ENCODE results near the gene OR51M1.

Gene OR51M1

GRCh38 chr11:5405173-5405572, 21.6 kb downstream of the OR51M1 start:
- H3K4me1 ChIP-seq (ENCODE audit: insufficient read depth, low read length, poor library complexity, severe bottlenecking), result no peaks in the 10 kb centered on the region
- H3K36me3 ChIP-seq (ENCODE audit: insufficient read depth, low read length), result no peaks in the 10 kb centered on the region
- TF ChIP-seq EZH2phosphoT487 (IDR thresholded peaks at IDR 0.05; ENCODE audit: borderline replicate concordance) (no peak), CTCF (conservative IDR thresholded peaks at IDR 0.05; ENCODE audit: low read length) (no peak)
- H4K20me1 ChIP-seq (ENCODE audit: insufficient read depth, low read length, poor library complexity, severe bottlenecking), result no peaks in the 10 kb centered on the region
- no peaks in the 10 kb centered on the region for H3K79me2 ChIP-seq (ENCODE audit: insufficient read depth, low read length)
- H3K27me3 ChIP-seq (ENCODE audit: insufficient read depth, low read length, poor library complexity, severe bottlenecking), result no peaks in the 10 kb centered on the region
- H3K9me2 ChIP-seq (replicated peaks; ENCODE audit: low read depth, low read length), result no peaks in the 10 kb centered on the region
- H3F3A ChIP-seq (ENCODE audit: low read depth), result no peaks in the 10 kb centered on the region
- no peak overlapping the region for H3K9ac ChIP-seq (ENCODE audit: low read depth, low read length, poor library complexity, severe bottlenecking)
- H2AFZ ChIP-seq (ENCODE audit: low read length), result no peak overlapping the region
- no peaks in the 10 kb centered on the region; the same call in 1 of the 2 replicates for H3K9me3 ChIP-seq (ENCODE audit: insufficient read depth, low read depth, low read length)
- H3K4me3 ChIP-seq (ENCODE audit: low read length, poor library complexity, severe bottlenecking), result no peak overlapping the region
- no peak overlapping the region for H3K4me2 ChIP-seq (ENCODE audit: low read depth, low read length, poor library complexity, severe bottlenecking)

DNA sequence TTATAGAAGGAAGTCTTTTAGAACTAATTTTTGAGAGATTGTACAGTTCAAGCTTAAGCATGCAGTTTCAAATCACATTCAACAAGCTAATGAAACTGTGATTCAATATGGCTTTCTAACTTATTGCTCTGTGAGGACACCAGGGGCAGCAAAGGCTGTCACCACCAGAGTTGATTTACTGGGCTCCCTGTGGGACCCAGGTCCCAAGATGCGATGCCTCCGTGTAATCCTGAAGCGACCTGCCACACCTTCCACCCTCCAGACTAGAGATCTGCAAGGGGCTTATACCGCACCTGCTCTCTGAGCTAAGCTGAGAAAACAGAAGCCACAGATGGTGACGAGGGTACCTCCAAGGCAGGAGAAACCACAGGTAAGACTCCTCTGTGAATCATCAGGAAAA, 37.4 kb downstream of the OR51M1 start:
- no peak overlapping the region for H3K9ac ChIP-seq (ENCODE audit: low read depth, low read length, poor library complexity, severe bottlenecking)
- no peak overlapping the region for H3K4me2 ChIP-seq (ENCODE audit: low read depth, low read length, poor library complexity, severe bottlenecking)
- H2AFZ ChIP-seq (ENCODE audit: low read length), result no peak overlapping the region
- H3K36me3 ChIP-seq (ENCODE audit: insufficient read depth, low read length), result no peaks in the 10 kb centered on the region
- H3K79me2 ChIP-seq (ENCODE audit: insufficient read depth, low read length), result no peaks in the 10 kb centered on the region
- TF ChIP-seq EZH2phosphoT487 (IDR thresholded peaks at IDR 0.05; ENCODE audit: borderline replicate concordance) (no peak), CTCF (conservative IDR thresholded peaks at IDR 0.05; ENCODE audit: low read length) (no peak)
- H4K20me1 ChIP-seq (ENCODE audit: insufficient read depth, low read length, poor library complexity, severe bottlenecking), result no peaks in the 10 kb centered on the region
- no peaks in the 10 kb centered on the region for H3K9me2 ChIP-seq (replicated peaks; ENCODE audit: low read depth, low read length)
- no peaks in the 10 kb centered on the region for H3K9me3 ChIP-seq (ENCODE audit: insufficient read depth, low read depth, low read length)
- no peaks in the 10 kb centered on the region for H3K4me1 ChIP-seq (ENCODE audit: insufficient read depth, low read length, poor library complexity, severe bottlenecking)
- no peaks in the 10 kb centered on the region for H3K27me3 ChIP-seq (ENCODE audit: insufficient read depth, low read length, poor library complexity, severe bottlenecking)
- no peaks in the 10 kb centered on the region for H3F3A ChIP-seq (ENCODE audit: low read depth)
- H3K4me3 ChIP-seq (ENCODE audit: low read length, poor library complexity, severe bottlenecking), result no peak overlapping the region

DNA sequence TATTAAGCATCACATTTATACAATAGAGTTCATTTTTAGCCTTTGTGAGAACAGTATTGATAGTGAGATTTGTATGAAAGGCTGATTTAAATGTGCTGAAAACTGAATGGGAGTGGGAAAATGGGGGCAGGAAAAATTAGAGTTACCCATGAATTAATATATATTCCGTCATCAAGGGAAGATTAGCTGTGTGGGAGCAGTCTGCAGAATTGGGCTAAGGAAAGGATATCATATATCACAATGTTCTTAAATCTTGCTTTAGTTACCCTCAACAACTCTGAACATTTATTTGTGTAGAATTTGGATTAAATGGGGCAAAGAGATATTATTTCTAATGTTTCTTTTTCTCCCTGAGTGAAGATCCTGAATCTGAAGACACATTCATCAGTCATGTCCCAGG, 38.2 kb downstream of the OR51M1 start, which contains the start of gene OR51Q1:
Gene OR51Q1 (plus strand): TSS at position 301 of the 400 bp plus-strand sequence. CDS start 90 bp downstream, at position 391.
- H3K27me3 ChIP-seq (ENCODE audit: insufficient read depth, low read length, poor library complexity, severe bottlenecking), result no peaks in the 10 kb centered on the region
- no peak within 1 kb of the TSS for H3K4me3 ChIP-seq (ENCODE audit: low read length, poor library complexity, severe bottlenecking)
- H2AFZ ChIP-seq (ENCODE audit: low read length), result no peak within 1 kb of the TSS
- no peak for TF ChIP-seq EZH2phosphoT487 (IDR thresholded peaks at IDR 0.05; ENCODE audit: borderline replicate concordance)
- no peak for TF ChIP-seq CTCF (conservative IDR thresholded peaks at IDR 0.05; ENCODE audit: low read length)
- no peaks in the 10 kb centered on the region for H4K20me1 ChIP-seq (ENCODE audit: insufficient read depth, low read length, poor library complexity, severe bottlenecking)
- no peaks in the 10 kb centered on the region for H3K79me2 ChIP-seq (ENCODE audit: insufficient read depth, low read length)
- H3K9me3 ChIP-seq (ENCODE audit: insufficient read depth, low read depth, low read length), result no peaks in the 10 kb centered on the region
- H3K9ac ChIP-seq (ENCODE audit: low read depth, low read length, poor library complexity, severe bottlenecking), result no peak within 1 kb of the TSS
- H3F3A ChIP-seq (ENCODE audit: low read depth), result no peaks in the 10 kb centered on the region
- H3K4me2 ChIP-seq (ENCODE audit: low read depth, low read length, poor library complexity, severe bottlenecking), result no peak within 1 kb of the TSS
- H3K36me3 ChIP-seq (ENCODE audit: insufficient read depth, low read length), result no peaks in the 10 kb centered on the region
- H3K4me1 ChIP-seq (ENCODE audit: insufficient read depth, low read length, poor library complexity, severe bottlenecking), result no peaks in the 10 kb centered on the region
- H3K9me2 ChIP-seq (replicated peaks; ENCODE audit: low read depth, low read length), result no peaks in the 10 kb centered on the region

All from Loucy (cell line).